Smooth muscle cell (in vitro differentiated cells): ENCODE results near the gene HNRNPLL. TPM values are rescaled to one million over a fixed set of nuclear protein-coding genes. Genes with fewer than 3 reads are reported as not detected.

ENCODE experiments used
- DNase-seq: peaks from one replicate; lab custom pipeline; 2025; ENCODE audit not compliant: unreplicated experiment; lab: John Stamatoyannopoulos, UW
- H2AFZ ChIP-seq: fragments of 200-600 bp; sonication (generic); 2 replicates; pipeline ENCODE4 v1.6.0; 2016; ENCODE audit warnings: antibody characterized with exemption, low read depth, mild to moderate bottlenecking
- H3F3A ChIP-seq: fragments of 200-600 bp; sonication (generic); 2 replicates; pipeline ENCODE4 v1.6.0; 2017; ENCODE audit warnings: antibody characterized with exemption, low read depth
- H3K27ac ChIP-seq: fragments of 200-600 bp; sonication (generic); 2 replicates; pipeline ENCODE4 v1.5.1; 2016; ENCODE audit warnings: low read depth, mild to moderate bottlenecking
- H3K27me3 ChIP-seq: fragments of 200-600 bp; sonication (generic); 2 replicates; pipeline ENCODE4 v1.6.1; 2016; ENCODE audit warnings: low read depth, mild to moderate bottlenecking
- H3K36me3 ChIP-seq: fragments of 200-600 bp; sonication (generic); 2 replicates; pipeline ENCODE4 v1.5.1; 2016; ENCODE audit warnings: low read depth
- H3K4me1 ChIP-seq: fragments of 200-600 bp; sonication (generic); 2 replicates; pipeline ENCODE4 v1.5.1; 2016; ENCODE audit warnings: low read depth
- H3K4me2 ChIP-seq: fragments of 200-600 bp; sonication (generic); 2 replicates; pipeline ENCODE4 v1.6.0; 2016; ENCODE audit warnings: mild to moderate bottlenecking
- H3K4me3 ChIP-seq: fragments of 200-600 bp; sonication (generic); 2 replicates; pipeline ENCODE4 v1.5.1; 2016; ENCODE audit warnings: mild to moderate bottlenecking
- H3K79me2 ChIP-seq: fragments of 200-600 bp; sonication (generic); 2 replicates; pipeline ENCODE4 v1.6.0; 2016; ENCODE audit warnings: low read depth, mild to moderate bottlenecking
- H3K9ac ChIP-seq: fragments of 200-600 bp; sonication (generic); 2 replicates; pipeline ENCODE4 v1.6.0; 2016; ENCODE audit warnings: low read depth
- H3K9me3 ChIP-seq: fragments of 200-600 bp; sonication (generic); replicated peaks from 2 replicates; pipeline ENCODE4 v1.5.1; 2016; ENCODE audit warnings: low read depth
- H4K20me1 ChIP-seq: fragments of 200-600 bp; sonication (generic); 2 replicates; pipeline ENCODE4 v1.6.0; 2016; ENCODE audit warnings: low read depth
- CTCF ChIP-seq: fragments of 200-600 bp; sonication (generic); IDR thresholded peaks from 2 replicates; pipeline ENCODE4 v1.5.1; 2017; ENCODE audit warnings: borderline replicate concordance, mild to moderate bottlenecking, antibody characterized with exemption; ENCODE audit not compliant: insufficient read depth, poor library complexity, severe bottlenecking
- WGBS: methylation state at CpG from one replicate; pipeline ENCODE4 v1.1.7; 2016; ENCODE audit warnings: low lambda C conversion rate; 5-methylcytosine and 5-hydroxymethylcytosine counted together
- polyA plus RNA-seq: library from polyadenylated mRNA; unstranded; fragments of >200 nt; fragmentation: Nextera tagmentation; extraction: Ambion mirVana; gene quantifications from 2 replicates; pipeline ENCODE4 v1.2.1, GENCODE V29; 2016
- total RNA-seq: library from RNA; depleted of rRNA; stranded (reverse); fragments of >200 nt; gene quantifications from 2 replicates; pipeline ENCODE4 v1.2.3, GENCODE V29; 2014

Gene HNRNPLL
- total and polyA plus RNA-seq, 2 experiments from 2014 or later, result 37.4 to 42.8 TPM

- H3K27ac ChIP-seq, result no peak overlapping the region
- no peak for DNase-seq
- no peaks in the 10 kb centered on the region for H3K27me3 ChIP-seq
- no peak overlapping the region for H3K4me2 ChIP-seq
- H3K36me3 ChIP-seq, result no peaks in the 10 kb centered on the region
- WGBS, result 62% methylated on average over 2 of the region's 2 CpGs
- no peak overlapping the region for H3K9ac ChIP-seq
- H3K4me3 ChIP-seq, result no peak overlapping the region
- H3K4me1 ChIP-seq, result no peaks in the 10 kb centered on the region
- H4K20me1 ChIP-seq, result no peaks in the 10 kb centered on the region
- H3K79me2 ChIP-seq, result no peaks in the 10 kb centered on the region
- H2AFZ ChIP-seq, result no peak overlapping the region
- H3K9me3 ChIP-seq, result no peaks in the 10 kb centered on the region
- TF ChIP-seq CTCF, result no peak
- peaks cover 14% of the 10 kb centered on the region for H3F3A ChIP-seq
Observed at GRCh38 chr2:38552259-38552658, 50.5 kb downstream of the HNRNPLL start.

GRCh38 chr2:38551746-38552145 is 51.0 kb downstream of the HNRNPLL start:
- Histone ChIP-seq H3K36me3 (no peaks in the 10 kb centered on the region), H3K9me3 (no peaks in the 10 kb centered on the region), H3F3A (peaks cover 14% of the 10 kb centered on the region), H2AFZ (no peak overlapping the region), H3K27ac (no peak overlapping the region), H3K4me1 (no peaks in the 10 kb centered on the region), H3K79me2 (no peaks in the 10 kb centered on the region), H4K20me1 (no peaks in the 10 kb centered on the region), H3K9ac (no peak overlapping the region), H3K4me2 (no peak overlapping the region), H3K27me3 (no peaks in the 10 kb centered on the region), H3K4me3 (no peak overlapping the region)
- TF ChIP-seq CTCF, result no peak
- no peak for DNase-seq
- WGBS, result 96% methylated on average over 2 of the region's 2 CpGs

- Histone ChIP-seq H3K4me1 (no peaks in the 10 kb centered on the region), H3K36me3 (no peaks in the 10 kb centered on the region), H3K4me2 (no peak overlapping the region), H3K27me3 (no peaks in the 10 kb centered on the region), H4K20me1 (no peaks in the 10 kb centered on the region), H3K27ac (no peak overlapping the region), H2AFZ (no peak overlapping the region), H3K9me3 (no peaks in the 10 kb centered on the region), H3K79me2 (no peaks in the 10 kb centered on the region), H3K4me3 (no peak overlapping the region), H3K9ac (no peak overlapping the region), H3F3A (peaks cover 14% of the 10 kb centered on the region)
- no peak for TF ChIP-seq CTCF
- no peak for DNase-seq
- 97% methylated on average over 3 of the region's 3 CpGs for WGBS
Observed at GRCh38 chr2:38551171-38551570, 51.6 kb downstream of the HNRNPLL start.

GRCh38 chr2:38549851-38550250 is 52.9 kb downstream of the HNRNPLL start:
- Histone ChIP-seq H4K20me1 (no peaks in the 10 kb centered on the region), H3K27me3 (no peaks in the 10 kb centered on the region), H3K4me1 (no peaks in the 10 kb centered on the region), H3K4me2 (peak overlapping the region; percentile 32), H3F3A (peaks cover 16% of the 10 kb centered on the region), H3K4me3 (no peak overlapping the region), H2AFZ (no peak overlapping the region), H3K79me2 (no peaks in the 10 kb centered on the region), H3K27ac (peak overlapping the region; percentile 51), H3K36me3 (no peaks in the 10 kb centered on the region), H3K9me3 (no peaks in the 10 kb centered on the region), H3K9ac (no peak overlapping the region)
- DNase-seq, result no peak
- no peak for TF ChIP-seq CTCF
- WGBS, result 28% methylated on average over 4 of the region's 4 CpGs
